OCI-LY1 (cell line): Measurements from ENCODE around the gene ZNF135.

Experiments used
- EZH2 ChIP-seq: fragments of 200-600 bp; sonication (generic), shearing (Covaris generic); IDR thresholded peaks from 2 replicates; pipeline ENCODE4 v1.8.0; 2017; ENCODE audit warnings: borderline replicate concordance, mixed run types, mild to moderate bottlenecking, antibody characterized with exemption, low read length, moderate library complexity, mixed read lengths
- TF ChIP-seq, protein P1 (sequence below): fragments of 200-600 bp; sonication (generic), shearing (Covaris generic); IDR thresholded peaks from 2 replicates; pipeline ENCODE4 v1.5.1; 2017; ENCODE audit warnings: mild to moderate bottlenecking, antibody characterized with exemption, low read length, moderate library complexity, mixed read lengths

DNA sequence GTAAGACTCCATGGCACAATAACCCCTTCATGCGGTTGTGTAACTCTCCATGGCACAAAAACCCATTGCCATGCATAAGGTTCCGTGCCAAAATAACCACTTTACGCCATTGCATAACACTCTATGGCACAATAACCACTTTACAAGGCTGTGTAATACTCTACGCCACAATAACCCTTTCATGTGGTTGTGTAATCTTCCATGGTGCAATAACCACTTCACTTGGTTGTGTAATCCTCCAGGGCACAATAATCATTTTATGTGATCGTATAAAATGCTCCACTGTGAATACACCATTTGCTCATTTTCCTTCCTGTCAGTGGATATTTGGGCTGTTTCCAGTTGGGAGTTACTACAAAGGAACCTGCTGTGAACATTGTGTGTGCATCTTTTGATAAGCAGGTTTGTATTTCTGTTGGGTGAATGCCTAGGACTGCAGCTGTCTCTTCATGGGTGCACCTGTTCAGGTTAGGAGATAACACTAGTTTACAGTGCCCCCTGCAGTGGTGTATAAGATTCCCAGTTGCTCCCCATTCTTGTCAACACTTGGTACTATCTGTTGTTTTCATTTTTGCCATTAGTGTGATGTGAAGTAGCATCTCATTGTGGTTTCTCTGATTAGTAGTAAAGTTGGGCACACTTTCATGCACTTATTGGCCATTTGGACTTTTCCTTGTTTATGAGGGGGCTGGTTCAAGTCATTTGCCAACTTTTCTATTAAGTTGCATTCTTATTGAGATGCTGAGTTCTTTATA lies 60.1 kb downstream of the ZNF135 start:
- TF ChIP-seq, protein P1, sequence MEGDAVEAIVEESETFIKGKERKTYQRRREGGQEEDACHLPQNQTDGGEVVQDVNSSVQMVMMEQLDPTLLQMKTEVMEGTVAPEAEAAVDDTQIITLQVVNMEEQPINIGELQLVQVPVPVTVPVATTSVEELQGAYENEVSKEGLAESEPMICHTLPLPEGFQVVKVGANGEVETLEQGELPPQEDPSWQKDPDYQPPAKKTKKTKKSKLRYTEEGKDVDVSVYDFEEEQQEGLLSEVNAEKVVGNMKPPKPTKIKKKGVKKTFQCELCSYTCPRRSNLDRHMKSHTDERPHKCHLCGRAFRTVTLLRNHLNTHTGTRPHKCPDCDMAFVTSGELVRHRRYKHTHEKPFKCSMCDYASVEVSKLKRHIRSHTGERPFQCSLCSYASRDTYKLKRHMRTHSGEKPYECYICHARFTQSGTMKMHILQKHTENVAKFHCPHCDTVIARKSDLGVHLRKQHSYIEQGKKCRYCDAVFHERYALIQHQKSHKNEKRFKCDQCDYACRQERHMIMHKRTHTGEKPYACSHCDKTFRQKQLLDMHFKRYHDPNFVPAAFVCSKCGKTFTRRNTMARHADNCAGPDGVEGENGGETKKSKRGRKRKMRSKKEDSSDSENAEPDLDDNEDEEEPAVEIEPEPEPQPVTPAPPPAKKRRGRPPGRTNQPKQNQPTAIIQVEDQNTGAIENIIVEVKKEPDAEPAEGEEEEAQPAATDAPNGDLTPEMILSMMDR = no peak
- no peak for TF ChIP-seq EZH2
